HEK293T (cell line): ENCODE measurements around the gene SLC35F6.

ENCODE experiments used
- CTCF ChIA-PET: fragments of 350-600 bp; formaldehyde crosslinking; extraction: SDS; loops from one replicate; lab custom pipeline; 2021; ENCODE audit warnings: antibody characterized with exemption, inconsistent platforms; lab: Yijun Ruan, JAX
- POLR2A ChIA-PET: fragments of 350-600 bp; formaldehyde crosslinking; extraction: SDS; loops from one replicate; lab custom pipeline; 2020; ENCODE audit warnings: antibody characterized with exemption, inconsistent platforms; lab: Yijun Ruan, JAX
- DNase-seq: peaks from one replicate; pipeline ENCODE4 v3.0.0; 2012; ENCODE audit warnings: mixed read lengths; ENCODE audit errors: extremely low spot score
- ARNT ChIP-seq: fragments of 450-650 bp; IDR thresholded peaks from 2 replicates; pipeline ENCODE4 v1.6.1; 2017; ENCODE audit warnings: mild to moderate bottlenecking
- BHLHE40 ChIP-seq: fragments of 450-650 bp; IDR thresholded peaks from 2 replicates; pipeline ENCODE4 v1.6.1; 2016; ENCODE audit warnings: mild to moderate bottlenecking, moderate library complexity, borderline replicate concordance
- CTBP1 ChIP-seq: fragments of 450-650 bp; IDR thresholded peaks from 2 replicates; pipeline ENCODE4 v1.6.1; 2016; ENCODE audit warnings: borderline replicate concordance
- ELF4 ChIP-seq: fragments of 450-650 bp; IDR thresholded peaks from 2 replicates; pipeline ENCODE4 v1.6.1; 2017; ENCODE audit warnings: antibody characterized with exemption
- FOXA1 ChIP-seq: fragments of 450-650 bp; IDR thresholded peaks from 2 replicates; pipeline ENCODE4 v1.6.1; 2016; ENCODE audit warnings: mild to moderate bottlenecking
- FOXK2 ChIP-seq: fragments of 450-650 bp; IDR thresholded peaks from 2 replicates; pipeline ENCODE4 v1.6.1; 2016; ENCODE audit warnings: mild to moderate bottlenecking
- FOXM1 ChIP-seq: fragments of 450-650 bp; IDR thresholded peaks from 2 replicates; pipeline ENCODE4 v1.6.1; 2017; ENCODE audit warnings: mild to moderate bottlenecking, borderline replicate concordance
- HDGF ChIP-seq: fragments of 450-650 bp; IDR thresholded peaks from 2 replicates; pipeline ENCODE4 v1.6.1; 2017; ENCODE audit warnings: antibody characterized with exemption, borderline replicate concordance
- L3MBTL2 ChIP-seq: fragments of 450-650 bp; conservative IDR thresholded peaks from 2 replicates; pipeline ENCODE4 v1.6.1; 2016; ENCODE audit warnings: mild to moderate bottlenecking
- LEF1 ChIP-seq: fragments of 450-650 bp; IDR thresholded peaks from 2 replicates; pipeline ENCODE4 v1.6.1; 2017; ENCODE audit warnings: mild to moderate bottlenecking, borderline replicate concordance
- NFRKB ChIP-seq: fragments of 450-650 bp; IDR thresholded peaks from 2 replicates; pipeline ENCODE4 v1.6.1; 2016; ENCODE audit warnings: mild to moderate bottlenecking, moderate library complexity
- PKNOX1 ChIP-seq: fragments of 450-650 bp; IDR thresholded peaks from 2 replicates; pipeline ENCODE4 v1.6.1; 2016
- SP1 ChIP-seq: fragments of 450-650 bp; IDR thresholded peaks from 2 replicates; pipeline ENCODE4 v1.6.1; 2017
- SUZ12 ChIP-seq: fragments of 450-650 bp; IDR thresholded peaks from 2 replicates; pipeline ENCODE4 v1.6.1; 2016; ENCODE audit warnings: mild to moderate bottlenecking
- TARDBP ChIP-seq: fragments of 450-650 bp; IDR thresholded peaks from 2 replicates; pipeline ENCODE4 v1.6.1; 2016
- ZNF384 ChIP-seq: fragments of 450-650 bp; IDR thresholded peaks from 2 replicates; pipeline ENCODE4 v1.6.1; 2016

The SLC35F6 gene

GRCh38 chr2:26720322-26721114 lies 43.6 kb upstream of the SLC35F6 start:
- CTCF ChIA-PET: interaction anchor here (0.6 kb wide), 1 partner anchor 79 kb away, joined by 3 read pairs; no protein-coding TSS in a partner anchor
- POLR2A ChIA-PET: interaction anchor here (0.9 kb wide), 1 partner anchor 39 kb away, joined by 3 read pairs; no protein-coding TSS in a partner anchor
- no peak for DNase-seq
- TF ChIP-seq ELF4 (no peak), FOXM1 (no peak), ZNF384 (no peak), BHLHE40 (no peak), FOXK2 (no peak), CTBP1 (no peak), SP1 (no peak), PKNOX1 (no peak), TARDBP (no peak), SUZ12 (no peak), ARNT (no peak), NFRKB (no peak), HDGF (no peak), FOXA1 (no peak), LEF1 (no peak), L3MBTL2 (no peak)

GRCh38 chr2:26721115-26722032 lies 42.7 kb upstream of the SLC35F6 start:
- no peak for DNase-seq
- CTCF ChIA-PET: no interaction called here
- POLR2A ChIA-PET: no interaction called here
- TF ChIP-seq BHLHE40: no peak
- TF ChIP-seq HDGF: no peak
- no peak for TF ChIP-seq ZNF384
- no peak for TF ChIP-seq CTBP1
- TF ChIP-seq FOXM1: no peak
- TF ChIP-seq PKNOX1: no peak
- no peak for TF ChIP-seq LEF1
- no peak for TF ChIP-seq FOXA1
- no peak for TF ChIP-seq L3MBTL2
- no peak for TF ChIP-seq NFRKB
- no peak for TF ChIP-seq FOXK2
- no peak for TF ChIP-seq ARNT
- no peak for TF ChIP-seq TARDBP
- TF ChIP-seq ELF4: no peak

GRCh38 chr2:26722328-26722727 lies 41.8 kb upstream of the SLC35F6 start:
- CTCF ChIA-PET: no interaction called here
- POLR2A ChIA-PET: no interaction called here
- no peak for DNase-seq
- TF ChIP-seq ELF4 (no peak), NFRKB (no peak), CTBP1 (no peak), FOXM1 (no peak), BHLHE40 (no peak), HDGF (no peak), ZNF384 (no peak), FOXA1 (no peak), TARDBP (no peak), SUZ12 (no peak)

GRCh38 chr2:26722911-26723310 lies 41.2 kb upstream of the SLC35F6 start:
- ChIA-PET POLR2A (no interaction called here), CTCF (no interaction called here)
- no peak for TF ChIP-seq SUZ12
- no peak for TF ChIP-seq FOXK2
- TF ChIP-seq TARDBP: no peak
- no peak for TF ChIP-seq NFRKB
- TF ChIP-seq BHLHE40: no peak
- no peak for TF ChIP-seq PKNOX1
- no peak for TF ChIP-seq ELF4
- no peak for TF ChIP-seq ARNT
- TF ChIP-seq ZNF384: no peak
- no peak for TF ChIP-seq CTBP1
- no peak for TF ChIP-seq FOXM1
- no peak for TF ChIP-seq LEF1
- no peak for TF ChIP-seq FOXA1
- no peak for TF ChIP-seq L3MBTL2
- no peak for TF ChIP-seq HDGF
- no peak for TF ChIP-seq SP1
- DNase-seq: no peak

GRCh38 chr2:26723475-26723874 lies 40.6 kb upstream of the SLC35F6 start:
- TF ChIP-seq LEF1 (no peak), SUZ12 (no peak), NFRKB (no peak), FOXA1 (no peak), ELF4 (no peak), ARNT (no peak), BHLHE40 (no peak), L3MBTL2 (no peak)
- ChIA-PET CTCF (no interaction called here), POLR2A (no interaction called here)
- no peak for DNase-seq
